K562 (cell line): ENCODE data around the gene ZBTB38. TPM values are rescaled to one million over a fixed set of nuclear protein-coding genes. Genes with fewer than 3 reads are reported as not detected.

Experiments used
- ARID3A ChIP-seq: IDR thresholded peaks from 2 replicates; pipeline ENCODE4 v1.6.1; 2012; ENCODE audit warnings: low read depth, low read length, improper control_type of control experiment, borderline replicate concordance
- CBFA2T3 ChIP-seq: fragments of 450-650 bp; IDR thresholded peaks from 2 replicates; pipeline ENCODE4 v1.6.1; 2017
- CSDE1 ChIP-seq, 2 experiments: fragments of 450-650 bp; IDR thresholded peaks; 2 replicates each; pipeline ENCODE4 v1.6.1; 2016; ENCODE audit warnings: mild to moderate bottlenecking in 1 of 2
- DMBX1 ChIP-seq: fragments of 250-450 bp; sonication (Bioruptor Pico); IDR thresholded peaks from 2 replicates; pipeline ENCODE4 v1.8.0; 2022; ENCODE audit warnings: inconsistent platforms, mild to moderate bottlenecking, moderate library complexity, borderline replicate concordance
- DPF2 ChIP-seq: fragments of 450-650 bp; IDR thresholded peaks from 2 replicates; pipeline ENCODE4 v1.6.1; 2016
- HNRNPL ChIP-seq: fragments of 200-400 bp; formaldehyde crosslinking; IDR thresholded peaks from 2 replicates; pipeline ENCODE4 v1.6.1; 2017; ENCODE audit warnings: low read depth, mild to moderate bottlenecking, low read length
- MTA1 ChIP-seq: fragments of 450-650 bp; IDR thresholded peaks from 2 replicates; pipeline ENCODE4 v1.6.1; 2017; ENCODE audit warnings: borderline replicate concordance
- NCOR1 ChIP-seq: fragments of 450-650 bp; IDR thresholded peaks from 2 replicates; pipeline ENCODE4 v1.6.1; 2016; ENCODE audit warnings: mild to moderate bottlenecking, moderate library complexity
- PRDM10 ChIP-seq: fragments of 450-650 bp; IDR thresholded peaks from 2 replicates; pipeline ENCODE4 v1.6.1; 2018; ENCODE audit not compliant: partially characterized antibody
- UBTF ChIP-seq, 2 experiments: IDR thresholded peaks; 2 replicates each; pipeline ENCODE4 v1.6.1; 2012; ENCODE audit warnings: improper control_type of control experiment in 2 of 2, low read depth in 2 of 2, low read length in 2 of 2, borderline replicate concordance in 1 of 2
- YY1 ChIP-seq, 3 experiments: IDR thresholded peaks; 2 replicates each; pipeline ENCODE4 v1.6.1; 2011; ENCODE audit warnings: low read length in 2 of 3, mild to moderate bottlenecking in 2 of 3, moderate library complexity in 2 of 3, borderline replicate concordance in 1 of 3, control low read depth in 1 of 3, low read depth in 1 of 3; ENCODE audit not compliant: insufficient read depth in 3 of 3, insufficient replicate concordance in 2 of 3, control insufficient read depth in 1 of 3, insufficient read length in 1 of 3; ENCODE audit errors: extremely low read depth in 1 of 3
- polyA plus RNA-seq, 8 experiments: library from polyadenylated mRNA; depleted of rRNA in 4 of 8; stranded (reverse) in 5 of 8; unstranded in 3 of 8; fragments of >200 nt; fragmentation: Nextera tagmentation in 2 of 8; fragmentation: Illumina TruSeq in 1 of 8; extraction: Ambion mirVana in 2 of 8; extraction: Trizol in 1 of 8; gene quantifications; 2 replicates each; pipeline versions ENCODE4 v1.2.1 to v1.2.3, GENCODE V29; 2011 to 2014; ENCODE audit warnings: inconsistent platforms in 1 of 8, missing spikeins in 1 of 8
- total RNA-seq, 7 experiments: library from RNA; depleted of rRNA in 6 of 7; stranded (reverse); fragments of >200 nt in 6 of 7; fragmentation: Illumina TruSeq in 2 of 7; extraction: Trizol in 2 of 7; gene quantifications; 2 replicates each; pipeline versions ENCODE4 v1.2.1 to v1.2.3, GENCODE V29; 2011 to 2021; ENCODE audit warnings: low replicate concordance in 1 of 7

Gene ZBTB38
- total and polyA plus RNA-seq, 9 of the 15 experiments (the other 6 are each of a cell fraction or from before 2014, with no cell fraction given): 12.1 to 39.4 (median 22.9) TPM

GRCh38 chr3:141352262-141352984, 15.9 kb upstream of the ZBTB38 start (continued):
- TF ChIP-seq UBTF (IDR thresholded peaks at IDR 0.05; ENCODE audit: borderline replicate concordance in 1 of 2, low read depth in 2 of 2, low read length in 2 of 2) (0 out of 4 replicates have a peak, but pooled peaks of 1 of the 2 experiments have one; percentile 36), YY1 (IDR thresholded peaks at IDR 0.05; ENCODE audit: borderline replicate concordance in 1 of 3, control insufficient read depth in 1 of 3, extremely low read depth in 1 of 3, insufficient read depth in 3 of 3, insufficient read length in 1 of 3, insufficient replicate concordance in 2 of 3, low read depth in 1 of 3, low read length in 2 of 3) (peak in 1 of 3 experiments; percentile 38), DMBX1 (0 out of 2 replicates have a peak, but pooled peaks have one; percentile 21), DPF2 (peak; percentile 81), NCOR1 (peak; percentile 61), PRDM10 (peak; percentile 66), ARID3A (peak; percentile 20; the same call in 1 of the 2 replicates), HNRNPL (no peak), MTA1 (no peak), CSDE1 (IDR thresholded peaks at IDR 0.05) (0 out of 4 replicates have a peak, but pooled peaks of 1 of the 2 experiments have one; percentile 41), CBFA2T3 (peak; percentile 84)
